Stimulated activated CD4-positive, alpha-beta T cell treated with anti-CD3 and anti-CD28 coated beads, Interleukin-1b, Interleukin-23, amount 100 ng/mL, for 4 hours (primary cell): ENCODE data around the gene GCC1.

Experiments used
- DNase-seq, 2 donors: peaks; one replicate each; pipeline ENCODE4 v3.0.0-alpha.2; 2020; ENCODE audit warnings: low read depth in 2 of 2

GCC1 gene

DNA sequence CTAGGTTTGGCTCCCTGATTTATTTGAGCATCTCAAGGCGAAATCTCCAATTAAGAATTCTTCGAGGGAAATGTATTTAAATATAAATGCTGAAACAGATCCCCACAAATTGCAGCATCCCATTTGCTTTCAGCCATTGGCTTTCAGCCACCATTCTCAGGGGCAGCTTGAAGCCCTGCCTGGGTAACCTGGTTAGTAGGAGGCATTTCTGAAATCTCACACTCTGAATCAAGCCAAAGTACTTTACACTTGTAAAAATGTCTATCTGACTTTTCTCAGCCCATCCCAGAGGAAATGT lies 49.1 kb downstream of the GCC1 start:
- DNase-seq = no peak

DNA sequence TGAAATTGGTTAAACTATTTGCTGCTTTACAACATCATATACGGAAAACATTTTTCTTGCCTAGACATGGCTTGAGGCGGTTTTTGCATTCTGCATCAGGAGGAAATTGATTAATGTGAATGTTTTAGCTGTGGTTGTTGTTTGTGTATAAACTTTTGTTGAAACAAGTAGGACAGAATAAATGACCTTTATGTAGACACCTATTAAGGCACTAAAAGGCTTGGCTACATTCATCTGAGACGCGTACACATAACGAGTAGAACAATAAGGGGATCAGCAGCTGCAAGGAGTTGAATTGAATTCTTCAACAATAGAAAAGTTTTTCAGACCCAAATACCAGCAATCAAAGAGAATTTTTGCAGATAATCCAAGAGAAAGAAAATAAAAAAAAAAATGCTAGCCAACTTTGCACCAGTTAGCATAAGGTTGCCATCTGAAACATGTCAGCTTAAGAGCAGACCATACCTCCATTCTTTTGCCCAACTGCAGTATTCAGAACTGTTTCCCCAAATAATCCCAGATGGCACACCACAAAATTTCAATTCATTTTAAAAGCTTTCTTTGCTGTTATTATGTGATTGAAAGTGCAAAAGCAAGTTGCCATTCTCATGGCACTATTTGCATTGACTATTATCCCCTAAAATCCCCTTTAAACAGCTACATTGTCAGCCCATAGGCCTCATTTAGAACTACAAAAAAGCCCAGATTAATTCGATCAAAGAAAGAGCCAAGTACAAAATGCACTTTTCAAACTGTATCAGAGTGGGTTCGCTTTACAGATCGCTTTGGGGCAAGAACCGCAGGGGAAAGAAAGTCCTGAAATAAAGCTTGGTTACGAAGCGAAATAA lies 49.6 kb downstream of the GCC1 start:
- no peak for DNase-seq

DNA sequence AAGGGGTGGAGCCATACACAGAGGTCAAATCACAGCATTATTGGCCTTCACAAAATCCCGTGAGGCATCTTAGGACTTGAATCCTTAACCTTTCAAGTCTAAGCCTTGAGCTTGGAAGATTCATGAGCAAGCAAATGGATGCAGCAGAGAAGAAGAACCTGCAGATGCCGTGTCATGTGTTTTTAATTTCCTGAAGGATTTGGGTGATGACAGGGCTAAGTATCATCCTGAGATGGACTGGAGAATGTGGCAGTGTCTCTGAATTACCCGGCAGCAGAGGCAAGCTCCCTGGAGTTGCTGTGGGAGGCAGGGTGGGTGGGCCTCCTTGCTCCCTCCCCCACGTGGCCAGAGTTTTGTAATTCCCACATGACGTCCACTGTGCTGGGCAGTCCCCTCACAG lies 50.8 kb downstream of the GCC1 start:
- no peak for DNase-seq

DNA sequence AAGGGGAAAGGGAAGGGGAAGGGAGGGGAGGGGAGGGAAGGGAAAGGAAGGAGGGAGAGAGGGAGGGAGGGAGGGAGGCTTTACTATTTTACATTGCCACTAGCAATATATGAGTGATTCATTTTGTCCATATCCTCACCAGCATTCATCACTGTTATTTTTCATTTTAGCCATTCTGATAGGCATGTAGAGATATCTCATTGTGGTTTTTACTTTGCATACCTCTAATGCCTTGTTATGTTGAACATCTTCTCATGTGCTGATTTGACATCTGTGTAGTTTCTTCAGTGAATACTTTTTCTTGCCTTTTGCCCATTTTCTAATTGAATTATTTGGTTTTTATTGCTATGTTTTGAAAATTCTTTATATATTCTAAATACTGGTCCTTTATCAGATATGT lies 52.7 kb downstream of the GCC1 start:
- DNase-seq = no peak

DNA sequence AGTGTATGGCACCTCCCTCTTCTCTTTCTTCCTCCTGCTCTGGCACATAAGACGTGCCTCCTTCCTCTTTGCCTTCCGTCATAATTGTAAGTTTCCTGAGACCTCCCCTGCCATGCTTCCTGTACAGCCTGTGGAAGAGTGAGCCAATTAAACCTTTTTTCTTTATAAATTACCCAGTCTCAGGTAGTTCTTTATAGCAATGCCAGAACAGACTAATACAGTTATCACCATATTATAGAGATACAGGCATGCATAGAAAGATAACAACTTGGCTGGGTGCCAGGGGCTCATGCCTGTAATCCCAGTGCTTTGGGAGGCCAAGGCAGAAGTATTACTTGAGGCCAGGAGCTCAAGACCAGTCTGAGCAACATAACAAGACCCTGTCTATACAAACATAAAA lies 53.2 kb downstream of the GCC1 start:
- DNase-seq = no peak
